ENCODE results near the gene OR4X2.
"Not testable (repeated sequence)": the region's sequence is repeated elsewhere in the genome, so short reads cannot be mapped to it uniquely, and the experiment has no call there.

Gene OR4X2

DNA sequence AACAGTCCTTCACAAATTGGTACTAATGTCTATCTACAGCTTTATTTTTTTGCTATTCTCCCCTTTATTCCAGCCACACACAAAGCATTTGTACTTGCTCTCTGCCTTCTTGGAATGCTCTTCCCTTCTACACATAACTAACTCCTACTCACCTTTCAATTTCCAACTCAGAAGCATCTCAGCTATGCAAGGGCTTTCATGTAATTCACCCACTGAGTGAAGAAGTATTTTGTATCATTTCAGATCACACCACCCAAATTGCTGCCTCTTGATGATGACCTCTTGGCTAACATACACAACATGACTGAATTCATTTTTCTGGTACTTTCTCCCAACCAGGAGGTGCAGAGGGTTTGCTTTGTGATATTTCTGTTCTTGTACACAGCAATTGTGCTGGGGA, at the start of gene OR4X2:
OR4X2 (plus strand) TSS at position 301 of the 400 bp plus-strand sequence; CDS start at position 301, 0 bp downstream.
- no peak for DNase-seq

DNA sequence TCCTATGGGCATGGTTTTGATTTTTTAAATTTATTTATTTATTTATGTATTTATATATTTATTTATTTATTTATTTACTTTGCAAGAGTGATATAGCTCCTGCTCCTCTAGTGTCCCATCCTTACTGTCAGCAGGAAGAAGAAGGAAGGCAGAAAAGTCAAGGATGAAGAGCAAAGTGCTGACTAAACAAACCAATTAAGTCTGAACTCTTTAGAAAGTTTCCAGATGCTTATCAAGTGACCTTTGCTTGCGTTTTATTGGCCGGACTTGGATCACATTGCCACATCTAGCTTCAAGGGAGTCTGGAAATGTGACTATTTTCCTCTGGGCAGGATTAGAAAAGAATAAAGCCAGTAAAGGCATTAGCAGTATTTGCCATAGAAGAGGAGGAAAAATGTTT, 37.0 kb upstream of the OR4X2 start:
- no peak for DNase-seq

- DNase-seq = no peak
Observed at GRCh38 chr11:48210052-48210451, 34.9 kb upstream of the OR4X2 start.

DNA sequence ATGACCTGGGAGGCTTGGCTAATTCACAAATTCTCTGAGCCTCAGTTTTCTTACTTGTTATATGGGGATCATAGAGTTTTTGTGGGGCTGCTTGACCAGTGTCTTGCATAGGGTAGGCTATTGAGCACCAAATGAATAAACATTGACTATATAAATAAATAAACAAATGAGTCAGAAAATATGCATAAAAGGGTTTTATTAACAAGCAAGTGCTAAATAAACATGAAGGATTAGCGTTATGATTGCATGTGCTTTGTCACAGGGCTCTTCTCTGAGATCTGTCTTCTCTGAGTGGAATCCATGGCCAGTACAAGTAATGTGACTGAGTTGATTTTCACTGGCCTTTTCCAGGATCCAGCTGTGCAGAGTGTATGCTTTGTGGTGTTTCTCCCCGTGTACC, 28.4 kb upstream of the OR4X2 start, which contains the start of gene OR4B1:
OR4B1 (plus strand) TSS at position 301 of the 400 bp plus-strand sequence; CDS start at position 301, 0 bp downstream.
- DNase-seq = no peak

GRCh38 chr11:48228761-48229160, 16.1 kb upstream of the OR4X2 start:
- DNase-seq = no peak

DNA sequence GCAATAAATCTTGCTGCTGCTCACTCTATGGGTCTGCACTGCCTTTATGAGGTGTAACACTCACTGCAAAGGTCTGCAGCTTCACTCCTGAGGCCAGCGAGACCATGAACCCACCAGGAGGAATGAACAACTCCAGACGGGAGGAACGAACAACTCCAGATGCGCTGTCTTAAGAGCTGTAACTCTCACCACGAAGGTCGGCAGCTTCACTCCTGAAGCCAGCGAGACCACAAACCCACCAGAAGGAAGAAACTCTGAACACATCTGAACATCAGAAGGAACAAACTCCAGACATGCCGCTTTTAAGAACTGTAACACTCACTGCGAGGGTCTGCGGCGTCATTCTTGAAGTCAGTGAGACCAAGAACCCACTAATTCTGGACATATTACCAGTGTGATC, 14.8 kb upstream of the OR4X2 start:
- not testable (repeated sequence) for DNase-seq

DNA sequence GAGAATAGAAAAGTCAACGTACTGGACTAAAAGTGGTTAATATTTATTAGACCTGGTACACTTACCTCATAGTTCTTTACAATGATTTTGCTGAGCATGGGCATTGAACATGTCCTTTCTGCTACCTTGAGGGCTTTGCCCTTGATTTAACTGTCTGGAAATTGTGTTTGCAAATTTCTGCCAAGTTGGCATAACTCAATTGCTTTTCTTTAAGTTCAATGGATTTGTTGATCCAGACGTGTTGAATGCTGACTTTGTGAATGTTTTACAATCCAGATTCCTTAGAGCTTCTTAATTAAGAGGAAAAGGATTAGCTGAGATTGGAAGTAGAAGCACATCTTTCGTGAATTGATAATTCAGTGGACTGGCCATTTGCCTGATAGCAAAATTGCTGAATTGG, 7.2 kb upstream of the OR4X2 start:
- no peak for DNase-seq

GRCh38 chr11:48242501-48242900, 2.4 kb upstream of the OR4X2 start:
- no peak for DNase-seq

- DNase-seq = no peak
Observed at GRCh38 chr11:48248902-48249301, 4.0 kb downstream of the OR4X2 start.

GRCh38 chr11:48261600-48261999, 16.7 kb downstream of the OR4X2 start:
- DNase-seq = no peak

GRCh38 chr11:48263423-48263911, 18.6 kb downstream of the OR4X2 start, which contains the start of gene OR4X1:
Gene OR4X1 (plus strand): TSS chr11:48263861. CDS start chr11:48263861, 0 bp downstream.
- no peak for DNase-seq

DNA sequence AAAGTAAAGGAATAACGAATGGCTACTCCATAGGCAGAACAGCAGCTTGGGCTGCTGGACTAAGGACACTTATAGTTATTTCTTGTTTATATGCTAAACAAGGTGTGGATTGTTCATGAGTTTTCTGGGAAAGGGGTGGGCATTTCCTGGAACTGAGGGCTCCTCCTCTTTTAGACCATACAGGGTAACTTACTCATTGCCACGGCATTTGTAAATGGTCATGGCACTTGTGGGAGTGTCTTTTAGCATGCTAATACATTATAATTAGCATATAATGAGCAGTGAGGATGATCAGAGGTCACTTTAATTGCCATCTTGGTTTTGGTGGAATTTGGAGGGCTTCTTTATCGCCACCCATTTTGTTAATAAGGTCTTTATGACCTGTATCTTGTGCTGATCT, 25.7 kb downstream of the OR4X2 start:
- no peak for DNase-seq

DNA sequence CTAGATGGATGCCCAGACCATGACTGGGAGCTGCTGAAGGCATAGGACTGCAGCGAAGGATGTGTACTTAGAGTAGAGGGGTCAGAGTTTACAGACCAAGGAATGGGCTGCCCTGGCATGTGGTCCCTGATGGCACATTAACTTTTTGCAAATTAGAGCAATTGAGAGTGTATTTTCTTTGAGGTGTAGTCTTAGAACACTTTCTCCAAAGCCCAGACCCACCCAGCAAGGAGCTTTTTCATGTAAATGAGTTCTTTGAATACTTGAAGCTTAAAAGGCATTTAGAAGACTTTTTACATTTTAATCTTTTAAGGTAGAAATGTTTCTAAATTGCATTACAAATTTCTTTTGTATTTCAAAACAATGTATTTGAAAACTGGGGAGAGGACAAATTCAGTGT, 27.7 kb downstream of the OR4X2 start:
- no peak for DNase-seq
